Stimulated activated naive CD4-positive, alpha-beta T cell (primary cell): ENCODE results near the gene NPC1.

Experiments used
- DNase-seq, 6 experiments: peaks; one replicate each; lab custom pipeline; 2025; lab: John Stamatoyannopoulos, UW

Gene NPC1

DNA sequence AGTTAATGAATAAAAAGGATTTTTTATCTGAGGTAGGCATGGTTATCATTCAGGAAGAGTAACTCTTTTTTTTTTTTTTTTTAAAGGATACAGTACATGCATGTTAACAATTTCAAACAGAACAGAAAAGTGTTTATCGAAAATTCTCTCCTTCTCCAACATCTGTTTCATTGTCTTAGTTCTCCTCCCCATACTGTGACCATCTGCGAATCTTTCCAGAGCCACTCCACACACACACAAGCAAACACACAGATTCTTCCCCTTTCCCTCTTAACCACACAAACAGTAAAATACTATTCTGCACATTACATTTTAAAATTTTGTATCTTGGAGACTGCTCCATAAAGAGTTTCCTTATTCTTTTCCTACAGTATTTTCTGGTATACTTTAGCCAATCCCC lies 38.0 kb downstream of the NPC1 start:
- DNase-seq = no peak

- no peak for DNase-seq
These were observed 38.5 kb downstream of the NPC1 start for GRCh38 chr18:23547846-23548245.

- no peak for DNase-seq
These were observed 39.0 kb downstream of the NPC1 start for GRCh38 chr18:23547306-23547705.

GRCh38 chr18:23545247-23545789 lies 41.0 kb downstream of the NPC1 start:
- DNase-seq = no peak

DNA sequence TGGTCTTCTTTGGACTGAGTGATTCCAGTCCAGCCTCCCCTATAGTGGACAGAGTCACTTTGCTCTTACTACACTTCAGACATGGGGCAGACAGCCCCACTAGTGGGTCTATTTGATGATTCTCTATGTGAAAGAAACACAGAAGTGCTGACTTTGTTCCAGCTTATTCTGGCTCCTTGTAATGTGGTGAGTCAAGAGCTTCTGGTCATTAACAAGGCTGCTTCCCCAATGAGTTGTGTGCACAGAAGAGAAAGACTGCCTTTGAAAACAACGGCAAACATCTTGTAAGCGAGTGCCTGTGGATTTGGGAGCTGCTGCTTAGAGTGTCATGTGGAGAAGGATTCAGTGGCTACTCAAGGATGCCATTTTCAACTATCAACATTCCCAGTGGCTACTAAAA lies 43.8 kb downstream of the NPC1 start:
- DNase-seq = no peak

DNA sequence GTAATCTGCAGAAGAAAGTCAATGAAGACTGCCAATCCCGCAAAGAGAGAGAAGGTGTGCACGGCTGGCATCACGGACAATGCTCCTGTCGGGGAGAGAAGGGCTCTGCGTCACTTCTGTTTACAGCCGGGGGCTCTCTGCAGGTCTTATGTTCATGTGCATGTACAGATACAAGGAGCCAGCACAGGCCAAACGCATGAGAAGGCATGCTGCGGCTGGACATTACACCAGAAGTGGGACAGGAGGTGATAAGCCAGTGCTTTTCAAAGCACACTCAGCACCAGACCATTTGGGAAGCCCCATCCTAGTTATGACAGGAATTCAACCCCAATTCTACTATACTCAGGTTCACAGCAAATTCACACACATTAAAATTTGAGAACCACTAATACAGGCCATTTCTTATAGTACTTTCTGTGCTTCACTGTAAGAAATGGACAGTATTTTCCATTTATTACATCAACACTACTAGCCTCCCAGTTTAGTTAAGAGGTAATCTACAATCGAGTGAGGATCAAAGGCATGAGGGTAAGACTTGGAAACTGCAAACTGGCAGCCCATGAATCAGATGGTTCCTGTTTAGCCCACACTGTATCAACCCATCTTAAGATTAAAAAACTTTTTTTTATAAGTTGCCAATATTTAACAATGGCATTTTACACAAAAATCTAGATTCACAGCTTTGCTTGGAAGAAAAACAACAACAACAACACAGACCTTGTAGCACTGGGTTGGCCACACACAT lies 44.8 kb downstream of the NPC1 start:
- DNase-seq = no peak

- peak in 3 of 6 experiments; percentile 26 to 42 (median 29) for DNase-seq
These were observed 45.4 kb downstream of the NPC1 start for GRCh38 chr18:23540867-23541266.

GRCh38 chr18:23539911-23540525 lies 46.3 kb downstream of the NPC1 start:
- no peak for DNase-seq

GRCh38 chr18:23539296-23539695 lies 47.0 kb downstream of the NPC1 start:
- no peak for DNase-seq

- DNase-seq = no peak
These were observed 47.4 kb downstream of the NPC1 start for GRCh38 chr18:23538870-23539269.

- no peak for DNase-seq
These were observed 48.3 kb downstream of the NPC1 start for GRCh38 chr18:23538001-23538400.

GRCh38 chr18:23537274-23537673 lies 49.0 kb downstream of the NPC1 start:
- no peak for DNase-seq

DNA sequence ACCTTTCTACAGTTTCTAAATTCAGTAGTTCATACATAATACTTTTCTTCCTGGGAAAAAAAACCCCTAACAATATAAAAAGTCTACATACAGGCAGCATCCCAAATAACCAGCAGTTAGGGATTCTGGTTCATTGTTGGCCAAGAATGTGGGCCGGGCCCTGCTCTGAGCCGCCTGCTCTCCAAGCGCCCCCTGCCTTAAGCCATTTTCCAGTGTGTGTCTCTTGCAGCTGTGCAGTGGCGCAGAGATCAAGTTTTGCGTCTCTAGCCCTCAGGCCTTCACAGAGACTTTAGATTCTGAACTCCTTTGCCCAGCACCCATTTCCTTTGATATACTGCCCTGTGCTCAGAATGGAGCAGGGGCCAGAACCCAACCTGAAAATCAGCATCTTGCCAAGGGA lies 50.1 kb downstream of the NPC1 start:
- DNase-seq = no peak

GRCh38 chr18:23534276-23534675 lies 52.0 kb downstream of the NPC1 start:
- DNase-seq = no peak

GRCh38 chr18:23532848-23533247 lies 53.5 kb downstream of the NPC1 start:
- DNase-seq = no peak

DNA sequence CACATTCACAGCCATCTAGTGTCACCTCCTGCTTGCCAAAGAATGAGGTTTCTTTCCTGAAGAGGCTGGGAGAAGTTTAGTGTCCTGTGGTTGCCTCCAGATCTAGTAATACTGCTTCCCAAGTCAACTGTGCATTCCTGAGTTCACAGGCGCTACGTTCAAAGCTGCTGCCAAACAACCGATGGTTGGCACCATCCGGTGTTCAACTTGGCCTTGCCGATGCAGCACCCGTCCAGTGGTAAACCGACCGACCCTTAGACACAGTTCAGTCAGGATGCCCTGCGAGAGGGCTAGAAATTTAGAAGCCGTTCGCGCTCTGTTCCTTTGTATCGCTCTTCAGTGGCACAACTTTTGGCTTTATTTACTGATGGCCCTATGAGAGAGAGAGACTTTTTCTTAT lies 54.4 kb downstream of the NPC1 start:
- no peak for DNase-seq

DNA sequence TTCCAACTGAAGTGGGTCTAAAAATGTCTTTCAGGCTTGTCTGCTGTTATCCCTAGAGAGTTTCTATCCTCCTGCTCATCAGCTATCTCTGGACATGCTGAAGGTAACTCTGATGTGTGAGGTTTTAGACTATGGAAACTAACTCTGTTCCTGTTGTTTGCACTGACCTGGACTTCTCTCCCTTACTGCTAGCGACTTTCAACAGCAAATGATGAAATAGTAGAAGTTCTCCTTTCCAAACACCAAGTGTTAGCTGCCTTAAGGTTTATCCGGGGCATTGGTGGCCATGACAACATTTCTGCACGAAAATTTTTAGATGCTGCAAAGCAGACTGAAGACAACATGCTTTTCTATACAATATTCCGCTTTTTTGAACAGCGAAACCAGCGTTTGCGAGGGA lies 56.1 kb downstream of the NPC1 start:
- DNase-seq = no peak

DNA sequence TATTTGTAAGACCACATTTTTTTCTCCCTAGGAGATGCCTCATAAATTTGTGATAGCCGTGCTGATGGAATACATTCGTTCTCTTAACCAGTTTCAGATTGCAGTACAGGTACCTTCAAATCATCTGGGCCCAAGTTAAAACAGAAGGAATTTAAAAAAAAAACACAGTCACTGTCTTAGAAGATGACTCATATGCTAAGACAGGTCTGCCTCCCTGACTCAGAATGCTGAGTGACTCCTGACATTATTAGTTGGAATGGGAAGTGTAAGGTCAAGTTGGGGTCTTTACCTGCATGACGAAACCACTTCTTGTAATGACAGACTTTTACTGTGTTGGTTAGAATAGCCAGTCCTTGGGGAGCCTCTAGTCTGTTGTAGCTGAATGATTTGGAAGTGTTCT lies 56.7 kb downstream of the NPC1 start:
- DNase-seq = no peak

DNA sequence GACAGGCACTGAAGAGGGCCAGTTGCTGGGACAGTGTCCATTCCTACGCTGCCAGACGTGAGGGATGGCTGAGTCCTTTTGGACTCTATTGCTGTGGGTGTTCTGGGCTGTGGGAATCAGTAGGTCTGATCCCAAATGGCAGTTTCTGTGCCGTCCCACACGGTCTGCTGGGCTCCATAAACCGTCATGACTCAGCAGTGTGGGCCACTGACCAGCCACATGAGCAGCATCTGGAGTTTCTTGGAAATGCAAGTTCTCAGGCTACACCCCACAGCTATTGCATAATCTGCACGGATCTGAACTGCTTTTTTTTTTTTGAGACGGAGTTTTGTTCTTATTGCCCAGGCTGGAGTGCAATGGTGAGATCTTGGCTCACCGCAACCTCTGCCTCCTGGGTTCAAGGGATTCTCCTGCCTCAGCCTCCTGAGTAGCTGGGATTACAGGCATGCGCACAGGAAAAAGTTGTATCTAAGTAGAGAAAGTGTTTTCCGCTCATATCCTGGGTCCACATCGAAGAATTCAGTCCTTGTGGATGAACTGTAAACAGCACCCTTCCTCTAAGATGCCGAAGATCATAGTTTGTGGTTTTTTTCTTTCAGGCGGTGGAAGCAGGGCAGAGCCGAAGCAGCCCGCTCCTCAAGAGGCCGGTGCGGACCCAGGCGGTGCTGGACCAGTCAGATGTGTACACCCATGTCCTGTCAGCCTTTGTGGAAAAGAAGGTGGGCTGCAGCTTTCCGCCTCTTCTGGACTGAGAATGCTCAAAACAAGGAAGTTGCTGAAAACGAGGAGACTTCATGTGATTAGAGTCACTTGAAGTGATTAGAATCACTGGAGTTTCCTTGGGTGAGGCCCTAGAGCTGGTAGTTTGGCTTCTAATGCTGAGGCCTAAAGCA lies 57.5 kb downstream of the NPC1 start:
- no peak for DNase-seq

GRCh38 chr18:23526501-23527063 lies 59.7 kb downstream of the NPC1 start:
- DNase-seq = no peak

GRCh38 chr18:23524213-23524707 lies 62.0 kb downstream of the NPC1 start:
- no peak for DNase-seq
